GM03348 (cell line): ENCODE results near the gene CORO1A.
A peak's percentile ranks its signal among the peaks of the same experiment; 100 is the strongest.
"Not testable (repeated sequence)": the region's sequence is repeated elsewhere in the genome, so short reads cannot be mapped to it uniquely, and the experiment has no call there.

Experiments
- DNase-seq: peaks from one replicate; pipeline ENCODE4 v3.0.0; 2012; ENCODE audit warnings: low spot score

CORO1A gene

DNA sequence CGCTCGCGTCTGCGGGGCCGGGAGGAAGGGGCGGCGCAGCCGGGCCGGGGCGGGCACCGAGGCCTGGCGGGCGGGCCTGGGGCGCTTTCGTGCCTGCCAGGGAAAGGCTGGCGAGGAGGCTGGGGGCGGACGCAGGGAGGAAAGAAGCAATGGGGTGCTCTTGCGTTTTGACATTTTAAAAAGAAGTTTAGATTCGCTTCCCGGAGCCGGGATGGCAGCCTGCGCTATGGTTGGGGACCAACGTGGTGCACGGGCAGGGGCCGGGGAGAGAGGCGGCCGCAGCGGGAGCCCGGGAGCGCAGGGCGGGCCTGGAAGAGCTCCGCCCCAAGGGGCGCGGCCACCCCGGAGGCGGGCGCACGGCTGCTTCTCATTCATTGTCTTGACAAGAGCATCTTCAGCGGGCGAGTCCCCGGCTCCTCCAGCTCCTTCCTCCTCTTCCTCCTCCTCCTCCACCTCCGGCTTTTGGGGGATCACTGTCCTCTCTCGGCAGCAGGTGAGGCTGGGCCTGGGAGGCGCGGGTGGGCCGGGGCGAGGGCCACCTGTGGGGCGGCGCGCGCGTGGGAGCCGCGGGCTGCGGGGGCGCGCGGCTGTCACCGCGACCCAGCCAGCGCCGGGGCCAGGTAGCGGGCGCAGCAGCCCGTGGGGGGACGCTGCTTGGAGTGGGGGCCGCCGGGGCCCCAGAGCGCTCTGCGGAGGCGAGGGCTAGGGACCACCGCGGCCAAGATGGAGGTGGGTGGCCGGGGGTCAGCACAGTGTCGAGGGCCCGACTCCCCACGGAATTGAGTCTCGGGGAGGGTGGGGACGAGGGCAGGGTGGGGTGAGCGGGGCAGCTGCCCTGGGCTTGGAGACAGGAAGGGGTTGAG lies at the start of gene CORO1A:
Gene CORO1A (plus strand): TSS at position 370 of the 863 bp plus-strand sequence. CDS start 1,608 bp downstream, outside the sequence.
- peak; percentile 90 for DNase-seq

DNA sequence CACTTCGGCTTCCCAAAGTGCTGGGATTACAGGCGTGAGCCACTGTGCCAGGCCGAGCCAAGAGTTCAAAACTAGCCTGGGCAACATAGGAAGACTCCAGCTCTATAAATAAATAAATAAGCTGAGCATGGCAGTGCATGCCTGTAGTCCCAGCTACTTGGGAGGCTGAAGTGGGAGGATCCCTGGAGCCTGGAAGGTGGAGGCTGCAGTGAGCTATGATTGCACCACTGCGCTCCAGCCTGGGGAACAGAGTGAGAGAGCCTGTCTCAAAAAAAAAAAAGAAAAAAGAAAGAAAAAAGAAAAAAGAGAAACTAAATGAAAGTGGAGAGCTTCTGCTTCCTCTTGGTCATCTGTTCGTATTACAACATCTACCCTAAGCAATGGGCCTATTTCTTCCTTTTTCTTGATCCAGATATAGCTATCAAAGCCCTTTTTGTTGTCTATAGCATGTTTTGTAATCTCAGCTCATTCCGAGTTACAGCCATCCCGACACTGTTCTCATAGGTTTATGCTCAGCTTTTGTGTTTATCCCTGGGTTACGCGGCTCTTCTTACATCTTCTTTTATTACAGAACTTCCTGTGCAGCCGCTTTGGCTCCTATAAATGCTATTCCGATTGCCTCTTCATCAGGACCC lies 46.3 kb upstream of the CORO1A start:
- DNase-seq: no peak

DNA sequence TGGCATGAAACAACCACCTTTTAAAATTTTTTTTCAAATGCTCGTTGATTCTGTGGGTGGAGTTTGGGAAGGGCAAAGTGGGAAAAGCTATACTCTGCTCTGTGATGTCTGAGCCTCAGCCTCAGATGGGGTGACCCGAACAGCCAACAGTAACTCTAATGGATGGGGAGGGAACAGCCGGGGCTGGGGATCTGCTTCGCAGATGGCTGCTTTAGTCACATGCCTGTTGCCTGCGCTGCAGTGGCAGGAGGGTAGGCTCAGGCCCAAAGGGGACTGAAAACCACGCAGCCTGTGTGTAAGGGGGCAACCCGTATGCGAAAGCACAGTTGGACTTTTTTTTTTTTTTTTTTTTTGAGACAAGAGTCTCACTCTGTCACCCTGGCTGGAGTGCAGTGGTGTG lies 45.5 kb upstream of the CORO1A start:
- DNase-seq: no peak

DNA sequence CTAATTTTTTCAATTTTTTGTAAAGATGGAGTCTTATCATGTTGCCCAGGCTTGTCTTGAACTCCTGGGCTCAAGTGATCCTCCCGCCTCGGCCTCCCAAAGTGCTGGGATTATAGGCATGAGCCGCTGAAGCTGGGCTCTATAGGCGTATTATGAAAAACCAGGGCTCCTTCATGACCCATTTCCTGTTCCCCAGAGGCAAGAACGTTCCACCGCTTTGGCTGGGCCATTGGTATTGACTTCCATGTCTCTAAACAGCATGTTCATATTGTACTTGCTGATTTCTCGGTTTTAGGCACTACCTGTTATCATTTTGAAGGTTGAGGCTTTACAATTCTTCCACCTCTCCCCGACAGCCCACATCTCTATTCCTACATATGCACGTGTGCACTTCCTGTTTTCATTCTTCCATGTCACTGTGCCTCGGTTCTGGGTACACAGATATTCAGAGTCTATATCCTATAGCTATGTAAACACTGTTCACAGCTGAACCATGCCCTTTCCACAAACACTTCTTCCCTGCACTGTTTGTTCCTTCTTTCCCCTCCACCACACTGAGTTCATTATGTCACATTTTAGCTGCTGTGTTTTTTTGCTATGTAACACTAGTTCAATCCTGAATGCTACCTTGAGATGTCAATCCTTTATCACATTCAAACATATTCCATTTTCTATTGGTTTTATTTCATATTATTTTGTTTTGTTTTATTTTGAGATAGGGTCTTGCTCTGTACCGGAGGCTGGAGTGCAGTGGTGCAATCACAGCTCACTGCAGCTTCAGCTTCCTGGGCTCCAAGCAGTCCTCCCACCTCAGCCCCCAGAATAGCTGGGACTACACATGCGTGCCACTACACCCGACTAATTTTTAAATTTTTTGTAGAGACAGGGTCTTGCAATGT lies 43.6 kb upstream of the CORO1A start:
- DNase-seq: no peak

DNA sequence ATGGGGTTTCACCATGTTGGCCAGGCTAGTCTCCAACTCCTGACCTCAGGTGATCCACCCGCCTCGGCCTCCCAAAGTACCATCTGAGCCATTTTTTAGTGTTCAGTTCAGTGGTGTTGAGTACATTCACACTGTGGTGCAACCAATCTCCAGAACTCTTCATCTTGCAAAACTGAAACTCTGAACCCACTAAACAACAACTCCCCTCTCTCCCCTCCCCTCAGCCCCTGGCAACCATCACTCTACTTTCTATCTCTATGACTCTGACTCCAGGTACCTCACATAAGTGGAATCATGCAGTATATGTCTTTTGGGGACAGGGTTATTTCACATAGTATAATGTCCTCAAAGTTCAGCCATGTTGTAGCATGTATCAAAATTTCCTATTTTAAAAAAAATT lies 41.7 kb upstream of the CORO1A start:
- DNase-seq: no peak

DNA sequence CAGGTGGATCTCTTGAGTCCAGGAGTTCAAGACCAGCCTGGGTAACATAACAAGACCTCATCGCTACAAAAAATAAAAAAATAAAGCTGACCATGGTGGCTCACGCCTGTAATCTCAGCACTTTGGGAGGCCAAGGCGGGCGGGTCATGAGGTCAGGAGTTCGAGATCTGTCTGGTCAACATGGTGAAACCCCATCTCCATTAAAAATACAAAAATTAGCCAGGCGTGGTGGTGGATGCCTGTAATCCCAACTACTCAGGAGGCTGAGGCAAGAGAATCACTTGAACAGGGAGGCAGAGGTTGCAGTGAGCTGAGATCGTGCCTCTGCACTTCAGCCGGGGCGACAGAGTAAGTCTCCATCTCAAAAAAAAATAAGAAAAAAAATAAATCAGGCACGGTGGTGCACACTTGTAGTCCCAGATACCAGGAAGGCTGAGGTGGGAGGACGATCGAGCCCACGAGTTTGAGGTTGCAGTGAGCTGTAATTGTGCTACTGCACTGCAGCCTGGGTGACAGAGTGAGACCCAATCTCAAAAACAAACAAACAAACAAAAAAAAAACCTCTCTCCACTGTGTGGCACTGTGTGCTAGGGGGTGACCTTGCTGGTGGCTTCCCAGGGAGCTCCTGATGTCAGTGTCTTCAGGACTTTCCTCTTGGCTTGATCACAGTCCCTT lies 40.6 kb upstream of the CORO1A start:
- DNase-seq: no peak

DNA sequence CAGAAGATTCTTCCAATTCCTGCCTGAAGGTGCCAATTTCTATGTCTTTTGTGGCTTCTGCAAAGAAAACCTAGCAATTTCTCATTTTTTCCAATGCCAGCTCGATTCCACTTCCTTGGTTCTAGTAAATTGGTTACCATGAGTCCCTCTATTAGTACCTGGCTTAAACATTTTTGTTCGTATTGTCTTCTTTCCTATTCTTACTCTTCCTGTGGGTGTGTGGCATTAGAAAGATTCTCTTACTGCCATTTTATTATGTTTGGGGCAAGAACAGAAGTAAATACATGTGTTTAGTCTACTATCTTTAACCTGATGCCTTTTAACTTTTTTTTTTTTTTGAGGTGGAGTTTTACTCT lies 40.1 kb upstream of the CORO1A start:
- no peak for DNase-seq

DNA sequence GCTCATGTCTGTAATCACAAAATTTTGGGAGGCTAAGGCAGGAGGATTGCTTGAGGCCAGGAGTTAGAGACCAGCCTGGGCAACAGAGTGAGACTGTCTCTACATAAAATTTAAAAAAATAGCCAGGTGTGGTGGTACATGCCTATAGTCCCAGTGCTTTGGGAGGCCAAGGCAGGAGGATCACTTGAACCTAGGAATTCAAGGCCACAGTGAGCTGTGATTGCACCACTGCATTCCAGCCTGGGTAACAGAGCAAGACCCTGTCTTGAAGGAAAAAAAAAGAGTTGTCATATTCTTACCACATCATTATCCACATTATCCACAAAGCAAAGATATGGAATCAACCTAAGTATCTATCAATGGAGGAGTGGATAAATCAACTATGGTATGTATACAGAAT lies 39.4 kb upstream of the CORO1A start:
- no peak for DNase-seq

DNA sequence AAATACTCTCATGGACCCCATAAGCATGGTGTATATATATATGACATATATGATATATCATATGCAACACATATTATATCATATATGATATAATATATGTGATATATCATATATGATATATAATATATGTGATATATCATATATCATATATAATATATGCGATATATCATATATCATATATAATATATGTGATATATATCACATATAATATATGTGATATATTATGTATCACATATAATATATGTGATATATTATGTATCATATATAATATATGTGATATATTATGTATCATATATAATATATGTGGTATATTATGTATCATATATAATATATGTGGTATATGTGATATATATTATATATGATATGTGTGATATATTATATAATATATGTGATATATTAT lies 38.5 kb upstream of the CORO1A start:
- no peak for DNase-seq

DNA sequence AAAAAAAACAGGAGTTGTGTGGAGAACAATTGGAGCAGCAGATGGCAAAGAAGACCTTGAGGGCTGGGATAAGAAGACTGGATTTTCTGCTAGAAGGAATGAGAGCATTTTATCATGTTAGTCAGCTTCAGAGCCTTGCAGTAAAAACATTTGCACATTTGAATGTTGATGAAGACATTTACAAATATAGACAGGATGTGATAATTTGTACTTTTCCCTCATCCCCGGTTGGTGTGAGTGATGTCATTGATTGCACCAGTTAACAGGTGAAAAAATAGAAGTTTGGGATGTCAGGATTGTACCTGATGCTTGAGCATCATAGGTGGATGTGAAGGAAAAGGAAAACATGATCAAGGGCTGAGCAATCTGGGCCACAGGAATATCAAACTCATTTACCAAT lies 37.7 kb upstream of the CORO1A start:
- no peak for DNase-seq

DNA sequence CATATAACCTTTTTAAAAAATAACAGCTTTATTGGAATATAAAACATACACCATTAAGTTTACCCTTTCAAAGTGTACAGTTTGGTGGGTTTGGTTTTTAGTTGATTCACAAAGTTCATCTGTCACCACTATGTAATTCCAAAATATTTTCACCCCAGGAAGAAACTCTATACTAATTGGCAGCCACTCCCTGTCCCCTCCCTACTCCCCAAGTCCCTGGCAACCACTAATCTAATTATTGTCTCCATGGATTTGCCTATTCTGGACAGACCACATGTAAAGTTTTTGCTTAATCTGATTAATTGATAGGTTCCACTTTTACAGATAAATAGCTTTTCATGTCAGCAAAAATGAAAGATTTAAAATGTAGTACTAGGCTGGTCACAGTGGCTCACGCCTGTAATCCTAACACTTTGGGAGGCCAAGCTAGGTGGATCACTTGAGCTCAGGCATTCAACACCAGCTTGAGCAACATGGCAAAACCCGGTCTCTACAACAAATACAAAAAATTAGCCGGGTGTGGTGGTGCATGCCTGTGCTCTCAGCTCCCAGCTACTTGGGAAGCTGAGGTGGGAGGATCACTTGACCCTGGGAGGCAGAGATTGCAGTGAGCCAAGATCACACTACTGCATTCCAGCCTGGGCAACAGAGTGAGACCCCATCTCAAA lies 35.4 kb upstream of the CORO1A start:
- DNase-seq: no peak

DNA sequence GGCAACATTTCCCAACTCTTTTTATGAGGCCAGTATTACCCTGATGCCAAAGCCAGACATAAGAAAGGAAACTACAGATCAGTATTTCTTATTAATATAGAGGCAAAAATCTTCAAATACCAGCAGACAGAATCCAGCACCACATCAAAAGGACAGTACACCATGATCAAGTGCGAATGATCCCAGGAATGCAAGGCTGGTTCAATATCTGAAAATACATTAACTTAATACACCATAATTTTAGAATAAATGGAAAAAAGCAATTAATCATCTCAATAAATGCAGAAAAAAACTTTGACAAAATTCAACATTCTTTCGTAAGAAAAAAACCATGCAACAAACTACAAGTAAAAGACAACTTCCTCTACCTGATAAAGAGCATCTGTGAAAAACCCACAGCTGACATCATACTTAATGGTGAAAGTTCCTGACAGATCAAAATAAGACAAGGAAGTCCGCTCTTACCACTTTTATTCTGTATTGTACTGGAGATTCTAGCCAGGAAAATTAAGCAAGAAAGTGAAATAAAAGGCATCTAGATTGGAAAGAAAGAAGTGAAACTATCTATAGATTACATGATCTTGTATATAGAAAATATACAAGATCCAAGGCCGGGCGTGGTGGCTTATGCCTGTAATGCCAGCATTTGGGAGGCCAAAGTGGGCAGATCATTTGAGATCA lies 34.0 kb upstream of the CORO1A start:
- no peak for DNase-seq

DNA sequence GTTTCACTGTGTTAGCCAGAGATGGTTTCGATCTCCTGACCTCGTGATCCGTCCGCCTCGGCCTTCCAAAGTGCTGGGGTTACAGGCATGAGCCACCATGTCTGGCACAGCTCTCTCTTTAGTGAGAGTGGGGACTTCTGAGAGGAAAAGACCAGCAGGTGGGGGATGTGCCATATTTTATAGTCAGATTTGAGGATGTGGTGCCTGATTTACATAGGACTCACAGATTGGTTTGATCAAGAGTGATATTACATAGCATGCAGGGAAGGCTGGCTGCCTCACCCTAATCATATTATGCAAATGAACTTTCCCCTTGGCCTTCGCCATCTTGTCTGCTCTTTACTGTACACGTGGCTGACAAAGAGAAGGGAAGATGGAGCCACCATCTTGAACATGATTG lies 32.3 kb upstream of the CORO1A start:
- no peak for DNase-seq

DNA sequence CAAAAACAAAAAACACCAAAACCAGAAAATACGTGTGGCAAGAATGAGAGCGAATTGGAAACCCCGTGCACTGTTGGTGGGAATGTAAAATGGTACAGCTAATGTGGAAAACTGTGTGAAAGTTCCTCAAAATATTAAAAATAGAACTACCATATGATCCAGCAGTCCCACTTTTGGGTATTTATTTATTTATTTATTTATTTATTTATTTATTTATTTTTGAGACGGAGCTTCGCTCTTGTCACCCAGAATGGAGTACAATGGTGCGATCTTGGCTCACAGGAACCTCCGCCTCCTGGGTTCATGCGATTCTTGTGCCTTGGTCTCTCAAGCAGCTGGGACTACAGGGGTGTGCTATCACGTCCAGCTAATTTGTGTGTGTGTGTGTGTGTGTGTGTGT lies 30.9 kb upstream of the CORO1A start:
- DNase-seq: no peak

DNA sequence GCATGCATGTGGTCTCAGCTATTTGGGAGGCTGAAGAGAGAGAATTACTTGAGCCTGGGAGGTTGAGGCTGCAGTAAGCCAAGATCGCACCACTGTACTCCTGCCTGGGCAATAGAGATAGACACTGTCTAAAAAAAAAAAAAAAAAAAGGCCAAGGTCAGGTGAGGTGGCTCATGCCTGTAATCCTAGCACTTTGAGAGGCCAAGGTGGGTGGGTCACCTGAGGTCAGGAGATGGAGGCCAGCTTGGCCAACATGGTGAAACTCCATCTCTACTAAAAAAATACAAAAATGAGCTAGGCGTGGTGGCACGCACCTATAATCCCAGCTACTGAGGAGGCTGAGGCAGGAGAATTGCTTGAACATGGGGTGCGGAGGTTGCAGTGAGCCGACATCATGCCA lies 28.2 kb upstream of the CORO1A start:
- no peak for DNase-seq

DNA sequence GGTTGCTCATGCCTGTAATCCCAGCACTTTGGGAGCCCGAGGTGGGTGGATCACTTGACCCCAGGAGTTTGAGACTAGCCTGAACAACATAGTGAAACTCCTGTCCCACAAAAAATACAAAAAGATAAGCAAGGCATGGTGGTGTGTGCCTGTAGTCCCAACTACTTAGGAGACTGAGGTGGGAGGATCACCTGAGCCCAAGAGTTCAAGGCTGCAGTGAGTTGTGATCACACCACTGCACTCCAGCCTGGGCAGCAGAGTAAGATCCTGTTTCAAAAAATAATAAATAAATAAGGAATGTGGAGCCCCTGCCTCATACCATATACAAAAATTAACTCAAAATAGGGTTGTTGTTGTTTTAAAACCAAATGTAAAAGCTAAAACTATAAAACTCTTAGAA lies 26.2 kb upstream of the CORO1A start:
- DNase-seq: no peak

DNA sequence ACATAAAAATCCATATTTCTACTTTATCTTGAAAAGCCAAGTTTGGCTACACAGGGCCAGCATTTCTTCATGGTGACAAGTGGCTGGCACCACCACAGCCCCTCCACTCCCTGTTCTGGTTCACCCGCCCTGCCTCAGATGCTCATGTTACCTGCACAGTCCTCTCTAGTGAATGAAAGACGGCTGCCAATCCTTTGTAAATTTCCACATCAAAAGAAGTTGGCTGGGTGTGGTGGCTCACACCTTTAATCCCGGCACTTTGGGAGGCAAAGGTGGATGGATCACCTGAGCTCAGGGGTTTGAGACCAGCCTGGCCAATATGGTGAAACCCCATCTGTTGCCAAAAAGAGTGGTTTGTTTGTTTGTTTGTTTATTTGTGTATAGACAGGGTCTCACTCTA lies 19.9 kb upstream of the CORO1A start:
- no peak for DNase-seq

DNA sequence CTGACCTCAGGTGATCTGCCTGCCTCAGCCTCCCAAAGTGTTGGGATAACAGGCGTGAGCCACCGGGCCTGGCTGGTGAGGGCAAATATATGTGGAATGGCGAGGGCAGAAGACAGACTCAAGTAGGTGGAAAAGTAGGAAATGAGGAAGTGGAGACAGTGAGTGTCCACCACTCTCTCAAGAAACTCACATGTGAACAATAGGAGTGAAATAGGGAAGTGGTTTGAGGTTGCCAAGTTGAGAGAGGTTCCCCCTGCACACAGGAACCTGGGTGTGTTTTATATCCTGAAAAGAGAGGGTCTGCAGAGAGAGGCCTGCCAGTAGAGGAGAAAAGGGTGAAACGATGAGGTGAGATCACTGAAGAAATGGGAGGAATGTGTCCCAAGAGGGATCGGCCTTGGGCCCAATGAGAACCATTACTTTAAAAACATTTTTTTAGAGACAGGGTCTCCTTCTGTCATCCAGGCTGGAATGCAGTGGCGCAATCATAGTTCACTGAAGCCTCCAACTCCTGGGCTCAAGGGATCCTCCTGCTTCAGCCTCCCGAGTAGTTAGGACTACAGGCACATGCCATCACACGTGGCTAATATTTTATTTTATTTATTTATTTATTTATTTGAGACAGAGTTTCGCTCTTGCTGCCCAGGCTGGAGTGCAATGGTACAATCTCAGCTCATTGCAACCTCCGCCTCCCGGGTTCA lies 17.1 kb upstream of the CORO1A start:
- no peak for DNase-seq

DNA sequence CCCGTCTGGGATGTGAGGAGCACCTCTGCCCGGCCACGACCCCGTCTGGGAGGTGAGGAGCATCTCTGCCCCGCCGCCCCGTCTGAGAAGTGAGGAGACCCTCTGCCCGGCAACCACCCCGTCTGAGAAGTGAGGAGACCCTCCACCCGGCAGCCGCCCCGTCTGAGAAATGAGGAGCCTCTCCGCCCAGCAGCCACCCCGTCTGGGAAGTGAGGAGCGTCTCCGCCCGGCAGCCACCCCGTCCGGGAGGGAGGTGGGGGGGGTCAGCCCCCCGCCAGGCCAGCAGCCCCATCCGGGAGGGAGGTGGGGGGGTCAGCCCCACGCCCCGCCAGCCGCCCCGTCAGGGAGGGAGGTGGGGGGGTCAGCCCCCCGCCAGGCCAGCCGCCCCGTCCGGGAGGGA lies 14.7 kb upstream of the CORO1A start:
- not testable (repeated sequence) for DNase-seq

DNA sequence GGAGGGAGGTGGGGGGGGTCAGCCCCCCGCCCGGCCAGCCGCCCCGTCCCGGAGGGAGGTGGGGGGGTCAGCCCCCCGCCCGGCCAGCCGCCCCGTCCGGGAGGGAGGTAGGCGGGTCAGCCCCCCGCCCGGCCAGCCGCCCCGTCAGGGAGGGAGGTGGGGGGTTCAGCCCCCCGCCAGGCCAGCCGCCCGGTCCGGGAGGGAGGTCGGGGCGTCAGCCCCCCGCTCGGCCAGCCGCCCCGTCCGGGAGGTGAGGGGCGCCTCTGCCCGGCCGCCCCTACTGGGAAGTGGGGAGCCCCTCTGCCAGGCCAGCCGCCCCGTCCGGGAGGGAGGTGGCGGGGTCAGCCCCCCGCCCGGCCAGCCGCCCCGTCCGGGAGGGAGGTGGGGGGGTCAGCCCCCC lies 14.0 kb upstream of the CORO1A start:
- DNase-seq: not testable (repeated sequence)
